Esophagus (tissue), 2 donors: Measurements from ENCODE around the gene UNC5C. TPM values are rescaled to one million over a fixed set of nuclear protein-coding genes. Genes with fewer than 3 reads are reported as not detected.

Experiments
- H3K27ac ChIP-seq, 2 donors: one replicate each; pipeline ENCODE4 v1.5.1; 2013; ENCODE audit warnings: low read depth in 2 of 2, mild to moderate bottlenecking in 2 of 2, inconsistent platforms in 1 of 2, low read length in 1 of 2, moderate library complexity in 1 of 2
- H3K27me3 ChIP-seq, 2 donors: one replicate each; pipeline ENCODE4 v1.6.1; 2013; ENCODE audit warnings: low read length in 2 of 2, control low read depth in 1 of 2, mild to moderate bottlenecking in 1 of 2; ENCODE audit not compliant: insufficient read depth in 2 of 2, control insufficient read depth in 1 of 2
- H3K36me3 ChIP-seq, 2 donors: one replicate each; pipeline ENCODE4 v1.6.1; 2013; ENCODE audit warnings: low read length in 1 of 2; ENCODE audit not compliant: control insufficient read depth in 2 of 2, insufficient read depth in 2 of 2
- H3K4me1 ChIP-seq, 2 donors: one replicate each; pipeline ENCODE4 v1.6.1; 2013; ENCODE audit warnings: low read length in 1 of 2; ENCODE audit not compliant: control insufficient read depth in 2 of 2, insufficient read depth in 2 of 2
- H3K4me3 ChIP-seq, 2 donors: one replicate each; pipeline ENCODE4 v1.5.1; 2013; ENCODE audit warnings: low read length in 2 of 2, mild to moderate bottlenecking in 2 of 2, low read depth in 1 of 2, moderate library complexity in 1 of 2
- H3K9me3 ChIP-seq, 2 donors: one replicate each; pipeline ENCODE4 v1.6.1; 2013; ENCODE audit warnings: mild to moderate bottlenecking in 2 of 2, low read depth in 1 of 2, low read length in 1 of 2, moderate library complexity in 1 of 2; ENCODE audit not compliant: control insufficient read depth in 2 of 2, insufficient read depth in 1 of 2
- WGBS, 2 donors: extraction: QIAGEN DNeasy Blood & Tissue Kit; methylation state at CpG; one replicate each; pipeline ENCODE4 v1.1.7; 2013; 5-methylcytosine and 5-hydroxymethylcytosine counted together
- polyA plus RNA-seq, 2 donors: library from polyadenylated mRNA; stranded (reverse); fragments of 200-250 nt; gene quantifications; one replicate each; pipeline ENCODE4 v1.2.3, GENCODE V29; 2013
- donor health status: healthy with polysubstance abuse.
- donor health status: Bipolar disorder and iron deficiency.

The UNC5C gene
- polyA plus RNA-seq, 2 donors, result 0.04 to 0.09 TPM

DNA sequence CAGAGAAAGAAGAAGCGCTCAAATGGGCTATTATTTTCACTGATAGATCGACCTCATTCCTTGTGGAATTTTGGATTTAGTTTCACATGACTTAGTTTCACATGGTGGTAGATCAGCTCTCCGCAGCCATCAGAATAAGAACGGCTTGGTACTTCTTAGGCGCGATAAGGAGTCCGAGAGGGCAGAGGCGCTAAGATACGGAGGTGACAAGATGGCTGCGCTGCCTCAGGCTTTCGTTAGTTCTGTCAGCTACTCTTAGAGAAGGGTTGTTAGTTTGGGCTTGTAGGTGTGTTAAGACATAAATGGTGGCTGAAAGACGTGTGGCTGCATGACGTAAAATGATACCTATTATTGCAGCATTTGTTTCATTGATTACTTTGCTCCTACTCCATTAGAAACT is 169.1 kb downstream of the UNC5C start:
- H3K4me3 ChIP-seq, result no peak overlapping the region
- 88 to 93% methylated on average over 13 of the region's 13 CpGs for WGBS, 2 donors
- no peak overlapping the region for H3K27ac ChIP-seq

DNA sequence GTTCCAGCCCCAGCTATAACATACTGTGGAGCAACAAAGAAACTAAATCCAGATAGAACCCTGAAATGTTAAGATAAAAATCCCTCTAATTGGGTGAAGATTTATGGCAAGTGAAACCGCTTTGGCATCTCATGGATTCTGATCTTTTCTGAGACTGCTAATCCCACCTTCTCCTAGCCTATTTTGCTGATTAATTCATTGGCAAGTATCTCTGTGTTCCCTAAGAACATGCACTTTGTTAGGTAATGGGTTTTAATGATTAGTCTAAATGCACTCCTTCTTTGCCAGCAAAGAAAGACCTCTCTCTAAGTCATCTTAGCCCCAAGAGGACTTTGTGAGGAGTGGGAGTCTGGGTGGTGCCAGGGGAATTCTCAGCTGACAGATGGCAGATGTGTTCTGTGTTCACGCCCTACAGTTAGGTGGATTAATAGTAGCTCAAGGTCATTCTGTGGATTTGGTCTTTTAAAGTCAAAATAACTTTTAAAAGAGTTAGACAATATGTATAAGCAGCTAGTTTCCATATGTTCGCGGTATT is 171.3 kb downstream of the UNC5C start:
- Histone ChIP-seq H3K9me3 (no peaks in the 10 kb centered on the region), H3K36me3 (no peaks in the 10 kb centered on the region), H3K4me3 (no peak overlapping the region), H3K27me3 (no peaks in the 10 kb centered on the region), H3K27ac (no peak overlapping the region), H3K4me1 (no peaks in the 10 kb centered on the region)
- 91 to 92% methylated on average over 4 of the region's 4 CpGs for WGBS, 2 donors

More for the DNA sequence above, 169.1 kb downstream of the UNC5C start:
- Histone ChIP-seq H3K9me3 (no peaks in the 10 kb centered on the region), H3K4me1 (no peaks in the 10 kb centered on the region), H3K27me3 (no peaks in the 10 kb centered on the region), H3K36me3 (no peaks in the 10 kb centered on the region)

DNA sequence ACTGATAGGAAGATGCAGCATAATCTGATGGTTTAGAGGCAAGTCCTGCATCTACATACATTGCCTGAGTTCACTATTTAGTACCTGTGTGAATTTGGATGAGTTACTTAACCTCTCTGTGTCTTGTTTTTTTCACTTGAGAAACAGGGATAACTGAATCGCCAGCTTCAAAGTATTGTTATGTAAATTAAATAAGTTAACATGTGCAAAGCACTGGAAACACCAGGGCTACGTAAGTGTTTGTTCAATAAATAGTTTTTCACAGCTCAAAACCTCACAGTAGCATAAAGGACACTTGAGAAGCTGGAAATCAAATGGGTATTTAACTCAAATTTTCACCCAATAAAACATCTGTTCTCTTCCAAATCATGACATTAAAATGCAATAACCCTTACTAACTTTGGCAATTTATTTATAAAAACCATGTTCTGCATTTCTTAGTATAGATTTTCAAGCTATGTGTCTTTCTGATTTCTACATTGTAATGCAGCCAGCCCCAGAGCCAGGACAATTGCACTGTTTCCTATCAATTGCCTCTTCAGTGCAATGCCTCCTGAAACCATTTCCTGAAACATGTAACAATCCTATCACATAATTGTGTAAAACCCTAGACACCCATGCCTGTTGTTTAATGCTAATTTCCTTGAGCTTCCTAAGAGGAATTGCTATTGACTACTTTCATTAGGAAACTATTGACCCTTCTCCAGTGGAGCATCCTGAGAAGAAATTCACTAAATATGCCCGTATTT is 177.1 kb downstream of the UNC5C start:
- H3K27ac ChIP-seq, result no peak overlapping the region
- WGBS, 2 donors, result 54 to 60% methylated on average over 3 of the region's 3 CpGs
- no peaks in the 10 kb centered on the region for H3K36me3 ChIP-seq
- H3K4me1 ChIP-seq, result no peaks in the 10 kb centered on the region
- H3K9me3 ChIP-seq, result no peaks in the 10 kb centered on the region
- H3K4me3 ChIP-seq, result no peak overlapping the region
- no peaks in the 10 kb centered on the region for H3K27me3 ChIP-seq

- H3K9me3 ChIP-seq, result no peaks in the 10 kb centered on the region
- peaks cover 0 to 3% of the 10 kb centered on the region in 2 donors for H3K27me3 ChIP-seq
- WGBS, 2 donors, result 70% methylated on average over 2 of the region's 2 CpGs
- H3K4me3 ChIP-seq, result no peak overlapping the region
- H3K4me1 ChIP-seq, result peaks cover 0 to 2% of the 10 kb centered on the region in 2 donors
- no peaks in the 10 kb centered on the region for H3K36me3 ChIP-seq
- no peak overlapping the region for H3K27ac ChIP-seq
Measured at GRCh38 chr4:95367824-95368223, 180.9 kb downstream of the UNC5C start.

GRCh38 chr4:95363966-95364365 is 184.8 kb downstream of the UNC5C start:
- Histone ChIP-seq H3K36me3 (no peaks in the 10 kb centered on the region), H3K27me3 (peaks cover 0 to 3% of the 10 kb centered on the region in 2 donors), H3K27ac (no peak overlapping the region), H3K4me3 (no peak overlapping the region), H3K9me3 (no peaks in the 10 kb centered on the region), H3K4me1 (peaks cover 0 to 2% of the 10 kb centered on the region in 2 donors)
- WGBS, 2 donors, result 29 to 65% methylated on average over 1 of the region's 1 CpG

DNA sequence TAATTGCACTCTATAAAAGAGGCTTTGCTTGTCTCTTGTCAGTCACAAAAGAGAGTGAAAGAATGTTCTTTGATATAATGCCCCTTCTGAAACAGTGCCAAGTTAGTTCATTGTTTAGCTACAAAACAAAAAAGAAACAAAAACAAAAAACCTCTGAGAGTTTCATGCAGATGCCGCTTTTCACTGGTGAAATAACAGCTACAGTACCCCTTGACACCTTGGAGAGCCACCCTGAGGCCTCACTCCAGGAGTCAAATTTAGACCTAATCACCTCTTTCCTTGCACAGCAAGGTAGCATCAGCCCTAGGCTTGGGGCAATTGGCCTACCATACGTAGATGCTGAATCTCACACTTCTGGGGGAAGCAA is 185.2 kb downstream of the UNC5C start:
- WGBS, 2 donors, result 56 to 72% methylated on average over 2 of the region's 2 CpGs
- Histone ChIP-seq H3K27ac (no peak overlapping the region), H3K27me3 (peaks cover 0 to 3% of the 10 kb centered on the region in 2 donors), H3K4me3 (no peak overlapping the region), H3K36me3 (no peaks in the 10 kb centered on the region), H3K4me1 (peaks cover 0 to 2% of the 10 kb centered on the region in 2 donors), H3K9me3 (no peaks in the 10 kb centered on the region)

- no peak overlapping the region for H3K27ac ChIP-seq
- peaks cover 0 to 3% of the 10 kb centered on the region in 2 donors for H3K27me3 ChIP-seq
- no peak overlapping the region for H3K4me3 ChIP-seq
- H3K4me1 ChIP-seq, result peaks cover 0 to 2% of the 10 kb centered on the region in 2 donors
- WGBS, 2 donors, result 22 to 34% methylated on average over 7 of the region's 7 CpGs
- no peaks in the 10 kb centered on the region for H3K9me3 ChIP-seq
- H3K36me3 ChIP-seq, result no peaks in the 10 kb centered on the region
Measured at GRCh38 chr4:95362906-95363558, 185.7 kb downstream of the UNC5C start.

DNA sequence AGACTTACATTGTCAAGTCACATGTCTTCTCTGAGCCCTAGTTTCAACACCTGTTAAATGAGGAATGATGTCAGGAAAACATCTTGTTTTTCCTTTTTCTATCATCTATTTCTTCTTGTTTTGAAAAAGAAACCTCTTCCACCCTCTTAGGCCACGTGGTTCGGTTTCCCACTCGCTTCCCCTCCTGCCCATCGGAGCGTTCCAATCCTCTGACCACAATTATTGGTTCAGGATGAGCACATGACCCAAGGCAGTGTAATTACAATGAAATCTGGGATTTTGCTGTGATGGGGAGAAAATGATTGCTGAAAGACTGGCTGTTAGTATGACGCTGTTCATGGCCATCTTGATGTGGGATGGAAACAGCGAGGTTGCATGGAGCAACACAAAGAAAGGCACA is 186.7 kb downstream of the UNC5C start:
- WGBS, 2 donors, result 88 to 92% methylated on average over 7 of the region's 7 CpGs
- H3K36me3 ChIP-seq, result no peaks in the 10 kb centered on the region
- peaks cover 0 to 2% of the 10 kb centered on the region in 2 donors for H3K4me1 ChIP-seq
- H3K9me3 ChIP-seq, result no peaks in the 10 kb centered on the region
- no peak overlapping the region for H3K4me3 ChIP-seq
- H3K27ac ChIP-seq, result no peak overlapping the region
- peaks cover 0 to 3% of the 10 kb centered on the region in 2 donors for H3K27me3 ChIP-seq

- H3K4me1 ChIP-seq, result peaks cover 0 to 2% of the 10 kb centered on the region in 2 donors
- peaks cover 0 to 3% of the 10 kb centered on the region in 2 donors for H3K27me3 ChIP-seq
- no peak overlapping the region for H3K27ac ChIP-seq
- no peaks in the 10 kb centered on the region for H3K36me3 ChIP-seq
- no peak overlapping the region for H3K4me3 ChIP-seq
- no peaks in the 10 kb centered on the region for H3K9me3 ChIP-seq
- WGBS, 2 donors, result 86 to 87% methylated on average over 3 of the region's 3 CpGs
Measured at GRCh38 chr4:95361696-95361965, 187.1 kb downstream of the UNC5C start.
